GM11168 (cell line): Measurements from ENCODE around the gene TBXAS1.
"Not testable (repeated sequence)": the region's sequence is repeated elsewhere in the genome, so short reads cannot be mapped to it uniquely, and the experiment has no call there.

Experiments
- in situ Hi-C: fragments of 300-500 bp; cut with MboI; formaldehyde crosslinking; loops from one replicate; pipeline ENCODE4 v1.12.0; 2022; ENCODE audit warnings: low sequenced_read_pairs; ENCODE audit not compliant: unreplicated experiment

Gene TBXAS1

DNA sequence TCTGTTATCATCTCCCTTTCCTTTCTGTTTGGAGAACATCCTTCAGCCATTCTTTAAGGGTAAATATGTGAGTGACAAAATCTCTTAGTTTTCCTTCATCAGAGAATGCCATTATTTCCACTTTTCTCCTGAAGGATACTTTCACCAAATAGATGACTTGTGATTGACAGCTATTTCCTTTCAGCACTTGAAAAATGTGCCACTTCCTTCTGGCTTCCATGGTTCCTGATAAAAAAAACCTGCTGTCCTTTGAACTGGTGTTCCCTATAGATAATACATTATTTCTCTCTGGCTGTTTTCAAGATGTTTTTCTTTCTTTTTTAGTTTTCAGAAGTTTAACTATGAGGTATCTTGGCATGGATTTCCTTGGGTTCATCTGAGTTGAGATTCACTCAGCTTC is 79.7 kb downstream of the TBXAS1 start:
- in situ Hi-C loops, result no loop called here

DNA sequence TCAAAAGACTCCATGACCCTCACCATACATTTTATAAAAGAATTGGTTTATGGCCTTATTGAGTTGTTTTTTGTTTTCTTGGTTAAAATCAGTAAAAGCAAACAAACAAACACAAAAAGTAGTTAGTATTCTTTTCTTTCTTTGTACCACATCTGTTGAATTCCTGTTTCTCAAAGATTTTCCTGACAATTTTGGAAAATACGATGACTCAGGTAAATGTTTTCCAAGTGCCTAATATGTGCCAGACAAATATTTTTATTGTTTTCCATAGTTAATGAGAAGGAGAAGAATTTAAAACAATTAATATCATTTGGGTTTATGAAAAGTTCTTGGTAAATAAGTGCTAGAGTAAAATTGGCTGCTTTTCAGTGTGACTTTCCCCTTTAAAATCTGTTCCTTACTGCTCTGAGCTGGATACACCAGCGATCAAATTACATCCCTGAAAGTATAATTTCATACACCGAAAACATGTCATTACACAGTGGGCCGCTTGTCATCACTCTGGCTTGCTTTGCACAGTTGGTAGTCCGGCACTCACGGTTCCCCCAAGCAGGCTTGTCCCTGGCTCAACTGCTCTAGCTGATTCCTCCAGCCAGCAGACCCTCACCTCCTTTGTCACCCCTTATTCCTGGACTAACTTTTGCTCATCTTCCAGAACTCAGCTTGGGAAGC is 80.5 kb downstream of the TBXAS1 start:
- in situ Hi-C loops, result no loop called here

DNA sequence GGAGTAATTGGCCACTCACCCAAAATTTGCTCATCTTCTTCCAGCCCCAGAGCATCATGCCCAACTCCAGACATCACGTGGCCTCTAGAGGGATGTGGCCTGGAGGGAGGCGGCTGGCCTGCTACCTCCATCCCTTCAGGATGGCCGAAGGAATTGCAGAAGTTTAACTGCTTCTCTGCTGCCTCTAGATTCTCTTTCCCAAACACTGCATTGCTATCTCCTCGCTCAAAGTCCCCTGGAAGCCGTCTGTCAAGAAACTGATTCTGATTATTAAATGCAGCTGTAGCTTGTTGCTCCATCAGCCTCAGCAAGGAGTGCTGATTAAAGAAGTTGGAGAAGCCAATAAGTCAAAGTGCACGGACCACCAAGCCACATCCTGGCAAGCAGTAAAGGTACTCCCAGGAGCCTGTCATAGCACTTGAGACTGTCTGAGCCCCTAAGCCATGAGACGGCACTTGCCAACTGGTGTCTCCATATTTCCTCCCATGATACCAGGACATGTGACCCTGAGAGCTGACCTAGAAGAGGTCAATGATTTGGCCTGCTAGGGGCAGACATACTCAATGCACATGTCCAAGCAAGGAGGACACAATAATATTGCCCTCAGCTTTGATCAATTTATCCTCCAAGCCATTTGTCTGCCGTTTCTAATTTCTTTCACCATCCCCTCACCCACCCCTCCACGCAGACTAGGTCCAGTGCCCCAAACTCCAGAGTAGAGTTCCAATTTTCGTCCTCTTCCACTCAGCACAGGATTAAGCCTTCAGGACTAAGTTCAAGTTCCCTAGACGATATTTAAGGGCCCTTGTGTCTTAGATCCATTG is 84.2 kb downstream of the TBXAS1 start:
- in situ Hi-C loops, result no loop called here

DNA sequence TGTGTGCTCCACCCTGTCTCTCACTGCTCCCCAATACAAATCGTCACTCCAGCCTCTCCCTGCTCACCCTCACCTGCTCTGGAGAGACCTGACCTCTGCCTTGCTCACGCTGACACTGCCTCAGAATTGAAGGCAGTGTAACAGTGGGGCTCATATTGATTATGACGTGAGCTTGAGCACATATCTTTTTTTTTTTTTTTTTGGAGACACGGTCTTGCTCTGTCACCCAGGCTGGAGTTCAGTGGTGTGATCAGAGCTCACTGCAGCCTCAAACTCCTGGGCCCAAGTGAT is 84.7 kb downstream of the TBXAS1 start:
- in situ Hi-C loops, result no loop called here

DNA sequence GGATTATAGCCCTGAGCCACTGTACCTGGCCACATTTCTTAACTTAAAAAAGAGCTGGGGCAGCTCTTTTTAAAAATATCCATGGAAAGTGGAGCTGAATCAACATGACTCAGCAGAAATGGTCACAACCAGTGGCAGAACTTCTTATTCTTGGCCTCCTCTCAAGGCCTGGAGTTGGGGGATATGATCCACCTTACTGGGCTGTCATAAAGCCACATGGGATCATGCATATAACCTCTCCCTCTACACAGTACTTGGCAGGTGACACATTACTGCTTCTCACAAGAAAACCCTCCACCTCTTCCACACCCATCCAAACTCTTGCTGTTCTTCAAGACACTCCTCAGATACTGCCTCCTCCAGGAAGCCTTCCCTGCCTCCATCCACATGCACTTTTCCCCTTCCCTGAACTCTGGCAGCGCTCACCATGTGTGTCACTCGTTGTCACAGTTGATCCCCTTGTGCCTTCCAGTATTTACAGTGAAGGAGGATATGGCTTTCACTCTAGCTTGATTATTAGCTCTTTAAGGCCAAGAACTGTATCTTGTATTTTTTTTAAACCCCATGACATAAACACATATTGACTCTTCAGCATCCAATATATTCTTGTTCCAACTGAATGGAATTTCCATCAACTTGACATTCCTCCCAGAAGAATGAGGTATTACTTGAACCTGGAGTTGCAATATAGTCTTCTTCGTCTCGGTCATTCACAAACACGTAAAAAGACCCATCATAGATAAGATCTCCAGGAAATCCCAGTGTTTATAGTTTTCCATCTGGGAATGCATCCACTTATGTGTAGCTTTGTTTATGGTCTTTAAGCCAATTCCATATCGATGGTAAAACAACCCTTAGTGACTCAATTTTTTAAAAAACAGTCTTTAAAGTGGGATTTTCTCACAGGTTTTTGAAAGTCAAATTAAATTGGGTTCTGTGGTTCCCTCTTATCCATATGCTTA is 85.5 kb downstream of the TBXAS1 start:
- in situ Hi-C loops, result no loop called here

DNA sequence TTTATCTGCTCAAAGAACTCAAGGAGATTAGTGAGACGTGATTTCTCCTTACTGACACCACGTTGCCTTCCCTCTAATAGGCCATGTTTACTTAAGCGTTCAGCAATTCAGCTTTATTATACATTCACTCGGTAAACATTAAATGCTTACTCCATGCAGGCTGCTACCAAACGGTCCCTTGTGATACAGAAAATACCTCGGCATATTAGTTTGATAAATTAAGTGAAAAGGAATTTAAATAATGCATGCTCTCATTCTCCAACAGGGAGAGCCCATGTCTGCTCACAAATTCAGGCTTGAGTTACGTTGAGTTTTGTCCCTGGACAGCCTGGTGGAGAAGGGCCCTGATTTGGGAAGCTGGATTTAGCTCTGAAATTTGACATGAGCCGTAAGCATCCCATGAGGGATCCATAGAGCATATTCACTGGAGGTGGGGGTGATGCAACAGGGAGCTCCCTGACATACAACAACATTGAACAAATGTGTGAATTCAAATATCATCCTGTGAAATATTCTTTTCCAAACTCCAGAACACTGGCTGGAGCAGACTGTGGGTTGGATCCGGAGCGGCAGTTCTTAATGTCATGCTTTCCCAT is 86.3 kb downstream of the TBXAS1 start:
- in situ Hi-C loops, result no loop called here

DNA sequence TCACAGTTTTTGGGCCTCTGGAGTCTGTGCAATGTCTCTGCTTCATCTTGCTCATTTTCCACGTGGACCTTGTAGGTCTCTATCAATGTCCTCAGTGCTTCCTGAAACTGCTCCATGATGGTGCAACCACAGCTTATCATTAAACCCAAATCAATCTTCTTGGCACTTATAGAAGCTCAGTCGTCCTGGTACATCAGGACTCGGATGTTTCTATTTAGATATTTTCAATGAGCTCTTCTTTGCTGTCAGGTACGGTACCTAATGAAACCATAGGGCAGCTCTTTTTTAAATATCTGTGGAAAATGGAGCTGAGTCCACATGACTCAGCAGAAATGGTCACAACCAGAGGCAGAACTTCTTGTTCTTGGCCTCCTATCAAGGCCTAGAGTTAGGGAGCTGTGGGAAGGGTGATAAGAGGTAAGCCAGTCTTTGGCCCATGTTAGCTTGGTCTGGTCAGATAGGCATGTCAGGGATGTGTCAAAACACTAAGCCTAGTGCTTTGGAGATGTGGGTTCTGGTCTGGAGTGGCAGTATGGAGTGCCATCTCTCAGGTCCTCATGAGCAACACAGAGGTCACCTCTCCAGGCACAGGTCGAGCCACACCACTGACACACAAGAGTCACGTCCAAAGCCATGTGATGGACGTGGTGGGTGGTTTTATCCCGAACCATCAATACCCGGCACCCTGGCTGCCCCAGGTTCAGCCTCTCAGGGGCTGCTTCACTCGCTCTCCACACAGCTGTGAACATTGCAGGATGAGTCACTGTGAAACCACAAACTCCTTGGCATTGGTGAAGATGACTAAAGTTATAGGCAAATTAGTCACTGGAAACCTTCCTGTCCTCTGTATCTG is 87.0 kb downstream of the TBXAS1 start:
- in situ Hi-C loops, result no loop called here

DNA sequence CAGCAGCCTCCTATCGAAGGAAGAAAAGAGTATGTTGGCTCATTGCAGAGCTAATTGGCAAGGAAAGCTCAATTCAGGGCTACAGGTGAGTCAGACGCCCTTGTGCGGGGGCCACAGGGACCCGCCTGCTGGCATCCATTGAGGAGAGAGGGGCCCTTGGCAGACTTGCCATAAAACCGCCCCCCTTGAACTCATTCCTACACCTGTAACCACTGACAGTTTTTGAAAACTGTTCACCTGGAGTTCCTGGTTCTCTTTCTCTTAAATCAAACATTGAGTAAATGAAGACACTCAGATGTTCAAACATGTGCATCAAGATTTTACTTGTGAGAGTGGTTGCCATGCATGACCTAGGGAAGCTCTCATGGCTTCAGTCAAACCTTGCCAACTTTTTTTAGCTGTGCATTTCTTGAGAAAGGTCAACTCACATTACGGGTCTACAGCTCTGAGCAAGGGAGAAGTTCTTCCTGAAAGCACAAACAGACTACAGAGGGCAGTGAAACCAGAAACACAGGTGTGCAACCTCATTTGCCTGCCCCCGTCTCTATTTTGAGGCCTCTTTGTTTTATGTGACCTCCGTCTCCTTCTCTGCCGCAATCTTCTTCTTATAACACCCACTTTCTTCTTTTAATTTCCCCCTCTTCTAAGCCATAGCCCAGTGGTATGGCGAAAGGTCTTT is 87.8 kb downstream of the TBXAS1 start:
- in situ Hi-C loops, result no loop called here

DNA sequence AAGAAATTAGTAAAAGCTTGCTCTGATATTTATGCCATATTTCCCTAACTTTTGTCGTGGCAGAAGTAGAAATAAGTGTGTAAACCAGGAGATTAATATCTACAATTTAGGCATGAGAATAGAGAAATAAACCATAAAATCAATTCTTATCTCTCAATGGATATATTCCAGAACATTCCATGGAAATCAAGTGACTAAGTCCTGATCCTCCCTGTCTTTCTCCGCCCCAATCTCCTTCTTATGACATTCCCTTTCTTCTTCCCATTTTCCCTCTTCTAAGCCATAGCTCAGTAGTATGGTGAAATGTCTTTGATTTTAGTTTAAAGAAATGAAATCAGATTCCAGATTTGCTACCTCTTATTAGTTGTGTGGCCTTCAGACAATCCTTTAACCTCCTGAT is 88.8 kb downstream of the TBXAS1 start:
- in situ Hi-C loops, result no loop called here

DNA sequence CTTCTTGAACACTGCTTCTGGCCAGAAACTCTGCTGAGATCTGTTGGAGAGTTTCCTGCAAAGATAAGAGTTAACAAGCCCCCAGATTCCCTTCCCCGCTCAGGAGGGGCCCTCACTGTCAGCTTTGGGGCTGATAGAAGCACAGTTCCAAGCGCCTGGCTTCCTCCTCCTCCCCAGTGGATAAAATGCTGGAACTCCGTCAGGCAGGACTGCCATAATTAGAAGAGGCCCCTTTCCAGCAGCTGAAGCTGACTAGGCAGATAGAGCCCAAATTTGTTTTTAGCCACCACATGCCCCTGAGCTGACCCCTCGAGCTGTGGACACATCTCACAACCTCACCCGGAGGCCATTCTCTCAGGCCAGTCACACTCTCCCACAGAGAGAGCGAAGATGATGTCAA is 89.4 kb downstream of the TBXAS1 start:
- in situ Hi-C loops, result no loop called here

DNA sequence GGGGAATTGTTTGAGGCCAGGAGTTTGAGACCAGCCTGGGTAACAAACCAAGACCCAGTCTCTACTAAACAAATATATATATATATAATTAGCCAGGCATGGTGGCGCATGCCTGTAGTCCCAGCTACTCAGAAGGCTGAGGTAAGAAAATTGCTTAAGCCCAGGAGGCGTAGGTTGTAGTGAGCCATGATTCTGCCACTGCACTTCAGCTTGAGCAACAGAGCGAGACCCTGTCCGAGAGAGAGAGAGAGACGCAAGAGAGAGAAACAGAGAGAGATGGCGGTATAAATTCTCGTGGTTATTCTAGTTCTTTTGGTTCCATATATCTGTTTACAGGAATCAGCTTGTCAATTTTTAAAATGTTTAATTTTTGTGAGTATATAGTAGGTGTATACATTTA is 94.0 kb downstream of the TBXAS1 start:
- in situ Hi-C loops, result no loop called here

DNA sequence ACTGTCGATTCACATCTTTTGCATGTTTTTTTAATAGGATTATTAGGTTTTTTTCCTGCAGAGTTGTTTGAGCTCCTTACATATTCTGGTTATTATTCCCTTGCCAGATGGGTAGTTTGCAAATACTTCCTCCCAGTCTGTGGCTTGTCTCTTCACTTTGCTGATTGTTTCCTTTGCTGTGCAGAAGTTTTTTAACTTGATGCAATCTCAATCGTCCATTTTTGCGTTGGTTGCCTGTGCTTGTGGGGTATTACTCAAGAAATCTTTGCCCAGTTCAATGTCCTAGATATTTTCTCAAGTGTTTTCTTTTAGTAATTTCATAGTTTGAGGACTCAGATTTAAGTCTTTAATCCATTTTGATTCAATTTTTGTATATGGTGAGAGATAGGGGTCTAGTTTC is 95.4 kb downstream of the TBXAS1 start:
- in situ Hi-C loops, result no loop called here

DNA sequence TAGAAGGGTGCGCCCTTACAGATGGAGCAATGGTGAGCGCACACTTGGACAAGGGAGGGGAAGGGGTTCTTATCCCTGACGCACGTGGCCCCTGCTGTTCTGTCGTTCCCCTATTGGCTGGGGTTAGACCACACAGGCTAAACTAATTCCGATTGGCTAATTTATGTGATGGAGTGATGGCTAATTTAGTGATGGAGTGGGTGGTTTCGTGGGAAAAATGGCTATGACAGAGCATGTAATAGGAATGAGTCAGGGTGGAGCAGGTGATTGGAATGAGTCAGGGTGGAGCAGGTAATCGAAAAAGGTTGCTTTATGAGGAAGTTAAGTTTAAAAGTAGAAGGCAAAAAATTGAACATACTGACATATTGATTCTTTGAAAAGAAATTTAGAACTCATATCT is 100.2 kb downstream of the TBXAS1 start:
- in situ Hi-C loops, result not testable (repeated sequence)

DNA sequence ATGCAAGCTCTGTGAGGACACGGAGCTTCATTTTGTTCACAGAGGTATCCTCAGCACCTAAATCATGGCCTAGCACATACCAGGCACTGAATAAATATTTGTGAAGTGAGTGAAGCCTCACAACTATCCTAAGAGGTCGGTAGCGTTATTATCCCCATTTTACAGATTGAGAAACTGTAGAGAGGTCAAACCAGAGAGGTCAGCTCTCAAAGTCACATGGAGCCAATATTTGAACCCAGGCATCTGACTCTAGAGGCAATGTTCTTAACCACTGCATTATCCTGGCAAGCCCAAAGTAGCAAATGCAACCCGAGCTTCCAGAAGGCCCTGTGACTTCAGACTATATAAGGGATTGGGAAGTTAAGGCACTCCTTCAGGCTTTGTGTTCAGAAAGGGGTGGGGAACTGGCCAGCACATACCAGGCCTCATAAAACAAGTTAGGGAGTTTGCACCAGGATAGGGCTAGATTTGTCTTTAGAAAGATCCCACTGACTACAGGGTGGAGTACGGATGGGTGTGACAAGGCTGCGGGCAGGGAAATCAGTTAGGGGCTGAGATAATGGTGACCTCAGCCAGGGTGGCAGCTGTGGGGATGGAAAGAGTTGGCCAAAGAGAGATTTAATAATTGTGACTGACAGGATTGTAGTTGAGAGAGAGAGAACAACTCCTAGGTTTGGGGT is 101.4 kb downstream of the TBXAS1 start:
- in situ Hi-C loops, result no loop called here

DNA sequence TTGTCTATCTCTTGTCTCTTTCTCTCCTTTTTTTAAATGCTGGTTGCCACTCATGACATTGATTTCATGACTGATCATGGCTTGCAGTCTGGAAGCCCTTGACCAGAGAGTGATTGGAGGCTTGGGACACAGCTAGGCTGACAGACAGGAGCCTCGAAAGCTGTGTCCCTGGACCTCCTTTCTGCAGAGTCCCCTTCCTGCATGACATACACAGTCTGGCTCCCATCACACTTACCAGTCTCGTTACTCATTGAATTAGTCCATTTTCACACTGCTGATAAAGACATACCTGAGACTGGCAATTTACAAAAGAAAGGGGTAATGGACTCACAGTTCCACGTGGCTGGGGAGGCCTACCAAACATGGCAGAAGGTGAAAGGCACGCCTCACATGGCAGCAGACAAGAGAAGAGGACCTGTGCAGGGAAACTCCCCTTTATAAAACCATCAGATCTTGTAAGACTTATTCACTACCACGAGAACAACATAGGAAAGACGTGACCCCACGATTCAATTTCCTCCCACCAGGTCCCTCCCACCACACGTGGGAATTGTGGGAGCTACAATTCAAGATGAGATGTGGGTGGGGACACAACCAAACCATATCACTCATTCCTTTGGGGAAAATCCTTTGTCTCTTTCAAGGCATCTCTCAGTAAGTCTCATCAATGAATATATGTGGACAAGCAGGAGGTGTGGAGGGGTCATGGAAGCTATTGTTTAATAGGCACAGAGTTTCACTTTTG is 102.3 kb downstream of the TBXAS1 start:
- in situ Hi-C loops, result no loop called here

DNA sequence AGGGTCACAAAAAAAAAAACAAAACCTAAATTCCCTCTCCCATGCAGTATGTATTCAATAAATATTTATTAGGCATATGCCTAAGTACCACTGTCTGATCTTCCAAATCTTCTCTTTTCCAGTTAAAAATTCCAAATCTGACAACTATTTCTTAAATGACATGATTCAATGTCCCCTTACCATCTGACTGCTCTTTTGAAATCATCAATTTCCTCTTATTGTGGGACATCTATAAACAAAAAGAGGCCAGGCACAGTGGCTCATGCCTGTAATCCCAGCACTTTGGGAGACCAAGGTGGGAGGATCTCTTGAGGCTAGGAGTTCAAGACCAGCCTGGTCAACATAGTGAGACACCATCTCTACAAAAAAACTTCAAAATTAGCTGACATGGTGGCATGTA is 103.5 kb downstream of the TBXAS1 start:
- in situ Hi-C loops, result no loop called here

DNA sequence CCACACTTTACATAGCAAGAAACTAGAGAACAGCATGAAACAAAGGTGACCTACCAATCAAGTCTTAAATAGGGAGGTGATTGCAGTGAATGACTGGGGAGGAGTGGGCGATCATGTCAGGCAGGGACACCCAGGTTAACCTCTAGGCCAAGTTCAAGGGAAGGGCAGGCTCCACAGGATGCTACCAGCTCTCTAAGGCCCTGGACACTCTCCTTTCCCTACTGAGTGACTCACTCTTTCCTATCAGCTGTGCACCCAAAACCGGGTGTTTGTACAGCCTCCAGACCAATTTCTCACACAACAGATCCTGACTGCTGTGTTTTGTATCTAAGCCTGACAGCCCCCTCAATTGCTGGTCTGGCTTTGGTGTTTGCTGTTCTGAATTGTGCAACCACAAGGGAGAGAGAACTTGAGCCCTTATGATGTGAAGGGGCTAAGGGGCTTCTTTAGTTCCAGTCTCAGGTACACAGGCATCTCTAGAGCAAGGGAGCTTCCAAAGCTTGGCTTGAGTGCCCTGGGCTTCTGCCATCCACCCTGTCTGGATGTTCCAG is 107.8 kb downstream of the TBXAS1 start:
- in situ Hi-C loops, result no loop called here

DNA sequence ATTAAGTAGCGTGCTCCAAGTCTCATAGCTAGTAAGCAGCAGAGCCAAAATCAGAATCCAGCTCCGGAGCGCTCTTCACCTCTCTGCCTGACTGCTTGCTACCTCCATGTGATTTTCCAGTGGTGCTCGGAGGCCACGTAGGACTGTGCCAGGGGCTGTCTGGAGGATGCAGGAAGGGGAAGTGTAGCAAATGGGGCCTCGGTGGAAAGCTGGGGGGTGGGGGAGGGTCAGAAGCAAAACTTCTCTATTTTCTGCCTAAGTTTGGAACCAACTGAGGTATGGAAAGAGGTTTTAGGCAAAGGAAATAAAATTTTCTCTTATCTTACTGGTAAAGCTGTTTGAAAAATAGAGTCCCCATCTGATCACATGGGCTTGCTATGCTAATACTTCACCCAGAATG is 108.7 kb downstream of the TBXAS1 start:
- in situ Hi-C loops, result no loop called here
